SK-MEL-5 (cell line): ENCODE measurements around the gene HES6. TPM values are rescaled to one million over a fixed set of nuclear protein-coding genes. Genes with fewer than 3 reads are reported as not detected.
A peak's percentile ranks its signal among the peaks of the same experiment; 100 is the strongest.

Experiments used
- DNase-seq: peaks from one replicate; pipeline ENCODE4 v3.0.0-alpha.2; 2016; ENCODE audit warnings: low read depth, low spot score
- in situ Hi-C: cut with HindIII; loops from 2 replicates; pipeline ENCODE4 v1.10.0; 2016; ENCODE audit warnings: low sequenced_read_pairs, high pct_unique_total_duplicates, low pct_unique_long_range_greater_than_20kb
- polyA plus RNA-seq, 2 experiments: library from polyadenylated mRNA; depleted of rRNA; stranded (reverse); fragments of >200 nt; gene quantifications; 2 replicates each; pipeline ENCODE4 v1.2.3, GENCODE V29; 2015
- total RNA-seq: library from RNA; depleted of rRNA; stranded (reverse); fragments of >200 nt; shearing (Covaris generic); gene quantifications from 2 replicates; pipeline ENCODE4 v1.2.3, GENCODE V29; 2014; rRNA removed

The HES6 gene, protein sequence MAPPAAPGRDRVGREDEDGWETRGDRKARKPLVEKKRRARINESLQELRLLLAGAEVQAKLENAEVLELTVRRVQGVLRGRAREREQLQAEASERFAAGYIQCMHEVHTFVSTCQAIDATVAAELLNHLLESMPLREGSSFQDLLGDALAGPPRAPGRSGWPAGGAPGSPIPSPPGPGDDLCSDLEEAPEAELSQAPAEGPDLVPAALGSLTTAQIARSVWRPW
- total RNA-seq: 157 and 191 TPM in 2 replicates
- 165 and 196 TPM in 2 replicates for polyA plus RNA-seq (2015; cell fraction: cytosol; rRNA removed)
- polyA plus RNA-seq (2015; cell fraction: nucleus; rRNA removed): 426 and 578 TPM in 2 replicates

DNA sequence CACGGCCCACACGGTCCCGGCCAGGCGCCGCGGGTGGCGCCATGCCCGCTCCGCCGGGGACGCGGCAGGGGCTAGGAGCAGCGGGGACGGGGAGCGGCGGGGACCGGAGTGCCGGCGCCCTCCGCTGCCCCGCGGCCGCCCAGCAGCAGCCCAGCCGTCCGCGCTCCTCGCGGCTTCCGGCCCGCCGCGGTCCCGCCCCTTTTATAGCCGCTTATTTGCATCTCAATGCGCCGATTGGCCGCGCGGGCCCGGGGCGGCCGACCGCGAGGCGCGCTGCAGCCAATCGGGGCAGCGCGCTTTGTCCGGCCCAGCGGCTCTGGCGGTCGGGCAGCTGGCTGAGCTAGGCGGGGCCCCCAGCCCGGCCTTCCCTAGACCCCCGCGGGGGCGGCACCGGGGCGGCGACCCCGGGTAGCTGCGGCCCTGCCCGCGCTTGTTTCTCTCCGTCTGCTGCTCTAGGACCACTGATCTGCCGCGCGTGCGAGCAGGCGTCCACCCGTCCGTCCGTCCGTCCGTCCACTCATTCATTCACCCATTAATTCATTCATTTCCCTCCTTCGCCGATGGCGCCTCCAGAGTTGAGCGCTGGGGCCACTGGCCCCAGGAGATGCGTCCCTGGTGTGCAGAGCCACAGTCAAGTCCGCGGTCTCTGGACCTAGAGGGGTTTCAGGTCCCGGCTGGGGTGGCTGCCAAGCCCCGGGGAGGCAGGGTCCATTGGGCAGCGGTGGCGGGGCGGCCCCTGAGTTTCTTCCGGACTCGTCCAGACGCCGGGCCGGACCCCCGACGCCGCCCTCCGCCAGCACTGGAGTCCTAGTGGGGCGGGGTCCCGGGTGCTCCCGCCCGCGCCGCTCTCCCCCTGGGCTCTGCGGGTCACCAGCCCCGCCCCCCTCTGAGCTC is at the start of gene HES6:
Gene HES6, minus strand, starts transcription at position 176 of the 894 bp plus-strand sequence. Its CDS starts 133 bp downstream, at position 43.
- peak; percentile 88 for DNase-seq
- in situ Hi-C loops: no loop called here

DNA sequence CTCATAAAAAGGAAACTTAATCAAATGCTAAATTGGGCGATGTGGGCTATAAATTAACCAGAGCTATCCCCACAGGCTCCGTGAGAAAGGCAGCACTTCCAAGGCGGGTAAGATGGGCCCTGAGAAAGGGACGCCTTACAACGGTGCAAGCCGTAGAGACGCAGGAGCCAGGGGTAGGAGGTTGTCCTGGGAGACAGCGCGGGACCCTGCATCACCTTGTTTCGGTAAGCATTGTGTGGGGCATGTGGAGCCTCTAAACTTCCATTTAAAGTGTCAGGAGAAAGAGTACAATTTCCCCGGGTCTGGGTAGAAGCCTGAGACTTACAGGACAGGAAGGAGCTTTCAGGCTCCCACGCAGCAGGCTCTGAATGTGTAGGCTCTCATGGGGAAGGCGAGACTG is 49.7 kb upstream of the HES6 start:
- in situ Hi-C loops: no loop called here
- no peak for DNase-seq

DNA sequence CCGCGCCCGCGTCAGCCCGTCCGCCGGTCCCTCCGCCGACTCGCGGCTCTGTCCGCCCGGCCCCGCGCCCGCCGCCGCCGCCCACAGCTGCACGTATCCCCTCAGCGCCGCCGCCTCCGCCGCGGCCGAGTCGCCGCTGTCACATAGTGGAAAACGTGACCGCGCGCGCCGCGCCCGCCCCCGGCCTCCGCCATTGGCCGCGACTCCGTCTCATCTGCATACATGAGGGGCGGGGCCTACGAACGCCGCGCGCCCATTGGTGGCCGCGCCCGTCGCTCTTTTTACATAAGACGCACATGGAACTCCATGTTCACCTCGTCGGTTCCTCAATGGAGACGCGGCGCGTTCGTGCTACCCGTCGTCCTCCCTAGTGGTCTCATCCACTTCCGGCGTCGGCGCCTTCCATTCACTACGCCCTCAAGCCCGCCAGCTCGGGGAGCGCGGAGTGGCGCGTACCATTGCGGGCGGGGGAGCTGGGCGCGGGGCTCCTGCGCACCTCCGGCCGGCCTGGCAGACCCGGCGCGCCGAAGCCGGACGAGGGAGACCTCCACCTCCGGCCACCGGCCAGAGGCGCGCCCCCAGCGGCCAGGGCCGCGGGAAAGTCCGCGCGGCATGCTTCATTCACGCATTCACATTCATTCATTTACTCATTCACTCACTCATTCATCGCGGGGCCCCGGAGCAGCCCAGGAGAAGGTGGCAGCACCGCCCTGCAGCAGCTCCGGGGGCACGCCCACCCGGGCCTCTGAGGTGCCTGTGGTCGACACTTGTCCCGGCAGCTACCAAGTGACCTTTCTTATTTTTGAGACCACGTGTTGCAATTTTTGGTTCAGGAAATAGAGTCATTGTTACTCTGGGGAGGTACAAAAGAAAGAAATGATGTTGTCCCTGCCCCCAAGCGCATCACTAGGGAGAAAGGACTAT is 49.1 kb upstream of the HES6 start:
- in situ Hi-C loops: no loop called here

DNA sequence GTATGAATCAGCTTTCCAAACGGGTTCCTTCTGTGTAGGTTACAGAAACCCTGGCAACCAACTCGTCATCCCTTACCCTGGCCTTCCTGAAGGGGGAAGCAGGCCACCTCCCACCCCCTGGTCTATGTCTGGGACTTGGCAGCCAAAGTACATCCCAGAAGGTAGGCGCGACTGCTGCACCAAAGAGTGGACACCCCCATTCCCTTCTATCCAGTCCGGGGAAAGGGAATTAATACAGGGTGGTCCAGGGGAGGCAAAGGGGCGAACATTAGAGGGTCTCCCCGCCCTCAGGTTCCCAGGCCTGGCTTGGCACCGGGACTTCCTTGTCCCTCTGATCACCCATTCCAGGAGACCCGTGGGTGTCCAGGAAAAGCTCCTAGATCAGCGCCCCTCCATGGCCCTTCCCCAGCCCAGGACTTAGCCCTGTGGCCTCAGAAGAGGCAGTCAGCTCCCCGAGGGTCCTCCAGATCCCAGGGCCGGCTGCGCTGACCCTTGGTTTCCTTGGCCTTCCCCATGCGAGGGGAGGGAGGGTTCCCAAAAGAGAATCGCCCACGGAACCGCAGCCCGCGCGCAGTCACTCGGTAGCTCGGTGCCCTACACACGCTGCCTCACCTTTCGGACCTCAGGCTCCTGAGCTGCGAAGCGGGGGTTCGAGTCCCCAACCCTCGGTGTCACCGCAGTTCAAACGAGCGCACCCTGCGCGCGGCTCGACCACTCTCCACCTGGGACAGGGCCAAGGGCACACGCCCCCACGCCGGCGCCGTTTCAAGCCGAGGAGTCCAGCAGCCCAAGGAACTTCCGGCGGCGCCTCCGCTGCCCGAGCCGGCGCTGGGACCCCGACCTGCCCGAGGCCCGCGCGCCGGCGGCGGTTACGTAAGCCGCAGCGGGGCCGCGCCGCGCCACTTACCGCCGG is 48.2 kb upstream of the HES6 start, which contains the start of gene PER2:
Gene PER2, minus strand, starts transcription at position 874 of the 913 bp plus-strand sequence. CDS start 10,674 bp downstream, outside the sequence.
- in situ Hi-C loops: no loop called here
- DNase-seq: peak; percentile 50

More for the DNA sequence above, 49.1 kb upstream of the HES6 start:
- DNase-seq: peak; percentile 94

DNA sequence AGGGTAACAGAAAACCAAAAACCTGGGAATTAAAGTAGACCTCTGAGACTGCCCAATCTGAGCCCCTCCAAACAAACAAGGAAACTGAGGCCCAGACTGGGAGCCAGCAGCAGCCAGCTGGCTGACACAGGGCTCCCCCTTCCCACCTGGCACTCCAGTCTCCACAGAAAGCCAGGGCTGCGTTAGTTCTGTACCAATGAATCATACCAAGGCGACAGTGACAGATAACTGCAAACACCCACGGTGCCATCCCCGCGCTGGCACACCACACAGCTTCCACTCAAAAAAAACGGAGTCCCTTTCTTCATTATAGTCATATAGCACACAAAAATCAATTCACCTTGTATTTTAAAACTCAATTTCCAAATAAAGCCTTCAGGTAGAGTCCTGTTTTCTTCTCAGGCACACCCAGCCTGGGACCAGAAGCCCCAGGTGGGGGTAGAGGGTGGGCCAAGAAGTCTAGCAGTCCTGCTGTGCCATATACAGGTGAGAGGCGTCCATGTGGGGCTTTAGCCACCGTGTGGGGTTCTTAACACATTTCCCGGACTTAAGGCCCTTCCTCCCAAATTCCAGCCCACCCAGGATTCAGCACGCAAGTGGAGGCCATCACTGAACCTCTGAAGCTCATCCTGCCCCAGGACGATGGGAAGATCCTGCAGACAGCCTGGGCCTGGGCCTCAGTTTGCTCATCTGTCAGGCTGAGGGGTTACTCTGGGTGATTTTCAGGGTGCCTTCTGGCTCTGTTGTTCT is 47.3 kb upstream of the HES6 start:
- DNase-seq: no peak
- in situ Hi-C loops: no loop called here

DNA sequence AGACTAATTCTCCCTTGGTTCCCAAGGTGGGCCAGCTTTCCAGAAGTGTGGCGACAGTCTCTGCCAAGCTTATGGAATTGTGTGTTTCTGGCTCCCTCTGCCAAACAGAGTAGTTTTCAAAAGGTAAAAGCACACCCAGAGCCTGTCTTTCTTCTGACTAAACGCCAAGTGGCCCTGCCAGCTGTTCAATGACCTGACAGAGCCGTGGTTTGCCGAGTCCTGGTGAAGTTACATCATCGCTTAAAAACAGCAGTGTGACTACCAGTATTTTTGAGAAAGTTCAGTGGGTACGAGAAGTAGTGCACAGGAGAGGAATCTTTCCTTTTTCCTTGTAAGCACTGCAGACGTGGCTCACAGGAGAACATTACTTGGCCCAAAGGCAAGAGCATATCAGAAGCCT is 46.7 kb upstream of the HES6 start:
- in situ Hi-C loops: no loop called here
- no peak for DNase-seq

DNA sequence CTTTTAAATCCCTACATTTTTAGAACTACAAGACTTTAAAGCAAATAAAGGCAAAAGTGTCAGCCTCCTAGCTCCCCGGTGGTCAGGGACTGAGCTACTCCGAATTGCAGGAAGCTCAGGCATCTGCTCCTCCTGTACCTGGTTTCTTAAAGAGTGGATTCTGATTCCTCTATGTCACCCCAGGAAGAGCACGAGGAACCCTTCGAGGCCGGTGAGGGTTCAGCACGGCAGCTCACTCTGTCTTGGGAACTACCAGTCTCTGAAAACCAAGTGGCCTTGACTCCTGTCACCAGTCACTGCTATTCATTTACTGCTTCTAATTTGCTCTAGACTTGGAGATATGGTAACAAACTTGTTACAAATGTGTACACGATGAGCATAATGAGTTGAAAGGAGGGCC is 46.3 kb upstream of the HES6 start:
- in situ Hi-C loops: no loop called here
- no peak for DNase-seq

DNA sequence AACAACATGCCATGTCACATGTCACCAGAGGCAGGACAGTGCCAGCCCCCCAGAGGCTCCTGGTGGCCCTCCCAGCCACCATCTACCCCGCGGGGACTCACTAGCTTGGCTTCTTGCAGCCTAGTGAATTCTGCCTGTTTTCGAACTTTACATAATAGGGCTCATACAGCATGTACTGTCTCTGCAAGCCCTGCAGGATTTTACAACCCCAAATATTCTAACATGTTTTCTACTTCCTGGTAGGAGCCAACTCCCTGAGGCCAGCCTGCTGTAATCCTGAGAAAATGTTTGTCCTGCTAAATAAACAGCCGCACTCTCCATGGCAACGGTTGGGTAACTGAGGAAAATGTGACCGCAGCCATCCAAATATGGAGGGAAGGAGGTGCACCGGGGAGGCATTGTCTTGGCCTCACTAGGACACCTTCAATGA is 45.8 kb upstream of the HES6 start:
- in situ Hi-C loops: no loop called here
- no peak for DNase-seq

DNA sequence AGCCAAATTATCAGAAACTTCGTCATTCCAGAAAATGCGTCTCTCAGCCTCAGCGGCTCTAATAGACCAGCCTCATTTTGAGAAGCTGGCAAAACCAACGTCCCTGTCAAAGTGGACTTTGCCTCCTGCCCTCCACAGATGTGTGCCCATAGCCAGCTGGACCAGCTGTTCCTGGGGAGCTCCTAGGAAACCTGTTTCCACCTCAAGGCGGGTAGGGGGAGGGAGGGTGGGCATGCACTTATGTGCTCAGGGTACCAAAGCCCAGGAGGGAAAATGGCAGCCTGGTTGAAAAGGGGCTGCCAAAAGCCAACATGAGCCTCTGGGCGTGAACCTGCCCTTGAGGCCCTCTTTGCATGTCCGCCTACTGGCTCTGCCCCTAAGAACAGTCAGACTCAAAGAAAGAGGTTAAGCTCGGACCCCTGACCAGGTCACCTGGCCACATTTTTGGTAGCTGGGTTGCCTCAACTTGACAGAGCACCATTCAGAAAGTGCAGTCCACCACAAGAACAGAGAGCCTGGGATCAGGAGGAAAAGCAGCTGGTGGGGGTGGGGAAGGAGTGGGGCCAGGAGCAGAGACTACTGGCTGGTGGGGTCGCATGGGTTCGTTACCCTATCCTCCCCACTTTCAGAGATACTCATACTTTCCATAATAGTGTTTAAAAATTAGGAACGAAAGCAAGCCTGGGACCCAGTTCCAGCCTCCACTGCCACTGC is 45.1 kb upstream of the HES6 start:
- DNase-seq: no peak
- in situ Hi-C loops: no loop called here

DNA sequence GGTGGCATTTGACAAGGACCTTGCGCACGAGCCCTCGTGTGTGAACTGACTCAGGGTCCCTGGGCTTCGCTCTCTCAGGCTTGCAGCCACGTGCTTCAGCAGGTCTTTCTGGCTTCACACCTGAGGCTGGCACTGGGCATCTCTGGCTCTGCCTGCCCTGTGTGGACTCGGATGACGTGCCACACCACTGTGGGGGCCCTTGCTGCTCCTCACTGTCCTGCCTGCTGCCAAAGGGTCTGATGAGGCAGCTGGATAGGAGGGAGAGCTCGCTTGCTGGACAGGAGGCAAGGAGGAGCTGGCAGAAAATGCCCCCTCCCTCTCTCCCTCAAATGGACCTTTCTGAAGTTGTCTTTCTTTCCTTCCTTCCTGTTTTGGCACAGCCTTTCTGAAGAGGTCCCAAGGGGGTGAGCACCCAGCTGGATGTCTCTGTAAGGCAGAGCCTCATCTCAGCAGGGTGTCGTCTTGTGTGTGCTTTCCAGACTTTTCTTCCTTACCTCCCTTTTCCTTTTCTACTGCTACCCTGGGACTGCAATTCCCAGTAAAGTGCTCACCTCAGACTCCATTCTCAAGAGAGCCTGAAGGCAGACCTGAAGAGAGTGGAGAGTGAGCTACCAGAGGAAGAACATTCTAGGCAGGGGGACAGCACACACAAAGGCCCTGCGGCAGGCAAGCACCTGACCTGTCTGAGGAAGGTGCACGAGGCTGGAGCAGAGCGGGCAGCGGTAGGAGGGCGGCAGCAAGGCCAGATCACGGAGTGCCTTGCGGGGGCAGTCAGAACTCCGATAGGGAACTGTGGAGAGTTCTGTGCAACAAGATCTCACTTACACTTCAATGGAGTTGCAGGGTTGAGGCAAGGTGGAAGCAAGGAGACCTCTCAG is 43.3 kb upstream of the HES6 start:
- no peak for DNase-seq
- in situ Hi-C loops: no loop called here

DNA sequence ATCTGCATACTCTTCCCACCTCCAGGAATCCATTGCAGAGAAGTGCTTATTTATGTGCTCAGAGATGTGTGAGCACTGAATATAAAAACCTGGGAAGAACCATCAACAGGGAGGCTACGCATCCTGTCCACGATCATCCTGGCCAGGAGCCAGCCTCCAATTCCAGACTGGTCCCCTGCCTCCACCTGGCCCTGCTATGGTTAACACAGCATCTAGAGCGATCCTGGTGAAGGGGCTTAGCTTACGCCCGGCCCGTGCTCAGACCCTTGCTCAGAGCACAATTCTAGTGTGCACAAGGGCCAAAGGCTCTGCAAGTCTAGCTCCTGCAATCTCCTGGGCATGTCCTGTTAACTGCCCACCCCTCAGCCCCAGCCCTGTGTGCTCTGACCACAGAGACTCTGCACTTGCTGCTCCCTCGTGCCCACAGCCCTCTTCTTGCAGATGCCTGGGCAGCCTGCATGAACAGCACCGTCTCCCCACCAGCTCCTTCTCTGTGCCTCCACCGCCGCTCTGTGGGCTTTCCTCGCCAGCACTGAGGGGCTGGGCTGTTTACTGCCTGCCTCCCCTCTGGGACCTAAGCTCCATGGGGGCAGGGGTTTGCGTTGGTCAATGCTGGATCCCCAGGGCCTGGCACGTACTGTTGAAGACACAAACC is 42.1 kb upstream of the HES6 start:
- DNase-seq: no peak
- in situ Hi-C loops: no loop called here

DNA sequence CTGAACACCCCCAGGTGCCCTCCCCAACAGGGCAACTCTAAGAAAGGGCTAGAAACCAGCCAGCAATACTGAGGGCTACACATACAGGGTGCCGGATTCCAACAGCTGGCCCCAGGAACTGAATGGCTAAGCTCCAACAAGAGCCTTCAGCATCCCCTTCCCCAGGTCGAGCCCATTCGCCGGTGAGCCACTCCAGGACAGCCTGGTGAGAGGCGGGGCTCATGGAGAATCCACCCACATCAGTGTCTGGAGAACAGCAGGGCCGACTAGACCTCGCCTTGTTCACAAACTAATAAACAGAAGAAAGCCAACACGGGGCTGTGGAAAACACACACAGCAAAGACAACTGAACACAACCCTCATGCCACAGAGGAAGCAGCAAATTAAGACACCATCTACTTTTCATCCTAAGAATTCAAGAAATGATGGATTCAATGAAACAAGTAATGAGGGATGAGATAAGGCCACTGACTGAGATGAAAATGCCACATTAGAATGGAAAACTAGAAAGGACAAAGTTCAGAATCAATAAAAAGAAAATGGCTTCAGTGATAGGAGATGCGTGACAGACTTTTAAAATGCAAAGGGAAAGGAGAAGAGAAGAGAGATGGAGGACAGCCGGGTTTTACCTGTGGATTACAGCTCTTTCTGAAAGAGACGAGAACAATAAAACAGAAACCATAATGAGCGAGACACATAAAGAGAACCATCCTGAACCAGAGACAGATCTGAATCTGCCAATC is 40.4 kb upstream of the HES6 start:
- no peak for DNase-seq
- in situ Hi-C loops: no loop called here

DNA sequence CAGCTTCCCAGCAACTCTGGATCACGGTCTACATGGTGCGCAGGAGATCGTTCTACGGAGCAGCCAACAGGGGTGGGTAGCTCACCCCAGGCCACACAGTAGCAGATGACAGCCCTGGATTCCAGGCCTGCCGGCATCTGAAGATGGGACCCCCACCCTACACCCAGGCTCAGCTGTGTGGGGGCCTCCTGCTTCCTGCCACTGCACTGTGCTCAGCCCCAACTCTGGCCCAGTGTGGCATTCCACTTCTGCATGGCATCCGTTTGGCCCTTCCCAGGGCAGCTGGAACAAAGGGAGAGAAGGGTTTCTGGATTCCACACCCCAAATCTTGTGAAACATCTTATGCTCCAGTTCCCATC is 39.5 kb upstream of the HES6 start:
- DNase-seq: no peak
- in situ Hi-C loops: no loop called here
